ENCODE results near the gene BMP7. TPM values are rescaled to one million over a fixed set of nuclear protein-coding genes. Genes with fewer than 3 reads are reported as not detected.

Gene BMP7
- polyA plus RNA-seq, 2 donors = 17.6 to 28.7 TPM

DNA sequence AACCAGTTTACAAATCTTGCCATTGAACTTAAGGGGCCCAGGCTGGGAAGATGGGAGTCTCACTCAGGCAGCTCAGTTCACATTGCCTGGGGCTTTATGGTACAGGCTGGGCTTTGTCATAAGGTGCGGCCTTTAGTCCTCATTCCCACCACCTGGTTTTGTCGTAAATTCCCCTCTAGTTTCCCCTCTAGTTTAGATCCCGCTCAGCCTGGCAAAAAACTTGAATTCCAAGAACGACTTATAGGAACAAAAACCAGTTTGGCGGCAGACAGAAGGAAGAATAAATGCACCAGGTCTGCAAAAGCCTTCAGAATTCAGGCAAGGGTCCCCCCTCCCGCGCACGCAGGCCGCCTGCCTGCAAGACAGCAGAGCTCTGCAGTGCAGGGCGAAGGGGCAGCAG is 4.1 kb downstream of the BMP7 start:
- Histone ChIP-seq H3K9me3 (ENCODE audit: control insufficient read depth in 2 of 2, insufficient read depth in 1 of 2, low read depth in 1 of 2, low read length in 1 of 2) (no peaks in the 10 kb centered on the region), H3K27ac (ENCODE audit: low read depth in 2 of 2, low read length in 1 of 2) (peak overlapping the region in 1 of 2 donors; percentile 12), H3K4me3 (ENCODE audit: low read depth in 1 of 2, low read length in 2 of 2) (no peak overlapping the region), H3K27me3 (ENCODE audit: control insufficient read depth in 1 of 2, insufficient read depth in 2 of 2, low read length in 2 of 2) (no peaks in the 10 kb centered on the region), H3K36me3 (ENCODE audit: control insufficient read depth in 2 of 2, insufficient read depth in 2 of 2, low read length in 1 of 2) (no peaks in the 10 kb centered on the region), H3K4me1 (ENCODE audit: control insufficient read depth in 2 of 2, insufficient read depth in 2 of 2, low read length in 1 of 2) (peaks cover 5 to 10% of the 10 kb centered on the region in 2 donors)
- WGBS, 2 donors = 44 to 54% methylated on average over 10 of the region's 10 CpGs

- Histone ChIP-seq H3K4me3 (ENCODE audit: low read depth in 1 of 2, low read length in 2 of 2) (no peak overlapping the region), H3K4me1 (ENCODE audit: control insufficient read depth in 2 of 2, insufficient read depth in 2 of 2, low read length in 1 of 2) (peaks cover 5 to 10% of the 10 kb centered on the region in 2 donors), H3K9me3 (ENCODE audit: control insufficient read depth in 2 of 2, insufficient read depth in 1 of 2, low read depth in 1 of 2, low read length in 1 of 2) (no peaks in the 10 kb centered on the region), H3K27ac (ENCODE audit: low read depth in 2 of 2, low read length in 1 of 2) (no peak overlapping the region), H3K27me3 (ENCODE audit: control insufficient read depth in 1 of 2, insufficient read depth in 2 of 2, low read length in 2 of 2) (no peaks in the 10 kb centered on the region), H3K36me3 (ENCODE audit: control insufficient read depth in 2 of 2, insufficient read depth in 2 of 2, low read length in 1 of 2) (no peaks in the 10 kb centered on the region)
- whole genome bisulfite sequencing, 2 donors = 37 to 55% methylated on average over 13 of the region's 13 CpGs
These were observed 4.8 kb downstream of the BMP7 start for GRCh38 chr20:57261457-57262251.

DNA sequence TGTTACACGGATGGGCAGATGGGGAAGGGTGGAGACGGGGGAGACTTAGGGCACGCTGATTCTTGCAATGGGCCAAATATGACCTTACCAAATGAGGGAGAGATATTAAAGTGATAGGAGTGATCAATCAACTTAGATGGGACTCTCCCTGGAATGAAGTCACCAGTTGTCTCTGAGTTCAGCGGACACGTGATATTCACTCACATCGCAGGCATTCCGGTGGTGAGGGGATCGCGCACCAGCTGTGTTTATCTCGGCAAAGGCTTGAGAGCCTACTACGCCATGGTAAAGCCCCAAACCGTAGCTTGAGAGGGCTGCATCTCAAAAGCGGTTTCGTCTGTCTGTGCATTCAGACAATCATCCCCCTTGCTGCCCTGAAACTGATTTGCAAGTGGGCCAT is 5.5 kb downstream of the BMP7 start:
- Histone ChIP-seq H3K4me3 (ENCODE audit: low read depth in 1 of 2, low read length in 2 of 2) (peak overlapping the region in 1 of 2 donors; percentile 1), H3K36me3 (ENCODE audit: control insufficient read depth in 2 of 2, insufficient read depth in 2 of 2, low read length in 1 of 2) (no peaks in the 10 kb centered on the region), H3K9me3 (ENCODE audit: control insufficient read depth in 2 of 2, insufficient read depth in 1 of 2, low read depth in 1 of 2, low read length in 1 of 2) (no peaks in the 10 kb centered on the region), H3K4me1 (ENCODE audit: control insufficient read depth in 2 of 2, insufficient read depth in 2 of 2, low read length in 1 of 2) (peaks cover 5 to 10% of the 10 kb centered on the region in 2 donors), H3K27me3 (ENCODE audit: control insufficient read depth in 1 of 2, insufficient read depth in 2 of 2, low read length in 2 of 2) (no peaks in the 10 kb centered on the region), H3K27ac (ENCODE audit: low read depth in 2 of 2, low read length in 1 of 2) (no peak overlapping the region)
- 11 to 33% methylated on average over 14 of the region's 14 CpGs for whole genome bisulfite sequencing, 2 donors

GRCh38 chr20:57259938-57260921 is 6.2 kb downstream of the BMP7 start:
- Histone ChIP-seq H3K9me3 (ENCODE audit: control insufficient read depth in 2 of 2, insufficient read depth in 1 of 2, low read depth in 1 of 2, low read length in 1 of 2) (no peaks in the 10 kb centered on the region), H3K27me3 (ENCODE audit: control insufficient read depth in 1 of 2, insufficient read depth in 2 of 2, low read length in 2 of 2) (no peaks in the 10 kb centered on the region), H3K4me3 (ENCODE audit: low read depth in 1 of 2, low read length in 2 of 2) (no peak overlapping the region), H3K36me3 (ENCODE audit: control insufficient read depth in 2 of 2, insufficient read depth in 2 of 2, low read length in 1 of 2) (no peaks in the 10 kb centered on the region), H3K27ac (ENCODE audit: low read depth in 2 of 2, low read length in 1 of 2) (peak overlapping the region in 1 of 2 donors; percentile 26), H3K4me1 (ENCODE audit: control insufficient read depth in 2 of 2, insufficient read depth in 2 of 2, low read length in 1 of 2) (peaks cover 5 to 10% of the 10 kb centered on the region in 2 donors)
- 27 to 34% methylated on average over 23 of the region's 23 CpGs for WGBS, 2 donors

- H3K36me3 ChIP-seq (ENCODE audit: control insufficient read depth in 2 of 2, insufficient read depth in 2 of 2, low read length in 1 of 2) = no peaks in the 10 kb centered on the region
- no peaks in the 10 kb centered on the region for H3K9me3 ChIP-seq (ENCODE audit: control insufficient read depth in 2 of 2, insufficient read depth in 1 of 2, low read depth in 1 of 2, low read length in 1 of 2)
- H3K27me3 ChIP-seq (ENCODE audit: control insufficient read depth in 1 of 2, insufficient read depth in 2 of 2, low read length in 2 of 2) = no peaks in the 10 kb centered on the region
- H3K27ac ChIP-seq (ENCODE audit: low read depth in 2 of 2, low read length in 1 of 2) = peak overlapping the region; percentile 34 to 52
- WGBS, 2 donors = 8 to 18% methylated on average over 21 of the region's 21 CpGs
- H3K4me1 ChIP-seq (ENCODE audit: control insufficient read depth in 2 of 2, insufficient read depth in 2 of 2, low read length in 1 of 2) = peaks cover 3 to 10% of the 10 kb centered on the region in 2 donors
- H3K4me3 ChIP-seq (ENCODE audit: low read depth in 1 of 2, low read length in 2 of 2) = no peak overlapping the region
These were observed 7.1 kb downstream of the BMP7 start for GRCh38 chr20:57259121-57259937.

- Histone ChIP-seq H3K36me3 (ENCODE audit: control insufficient read depth in 2 of 2, insufficient read depth in 2 of 2, low read length in 1 of 2) (no peaks in the 10 kb centered on the region), H3K27me3 (ENCODE audit: control insufficient read depth in 1 of 2, insufficient read depth in 2 of 2, low read length in 2 of 2) (no peaks in the 10 kb centered on the region), H3K27ac (ENCODE audit: low read depth in 2 of 2, low read length in 1 of 2) (no peak overlapping the region), H3K4me1 (ENCODE audit: control insufficient read depth in 2 of 2, insufficient read depth in 2 of 2, low read length in 1 of 2) (peaks cover 2 to 10% of the 10 kb centered on the region in 2 donors), H3K4me3 (ENCODE audit: low read depth in 1 of 2, low read length in 2 of 2) (no peak overlapping the region), H3K9me3 (ENCODE audit: control insufficient read depth in 2 of 2, insufficient read depth in 1 of 2, low read depth in 1 of 2, low read length in 1 of 2) (no peaks in the 10 kb centered on the region)
- WGBS, 2 donors = 33 to 39% methylated on average over 9 of the region's 9 CpGs
These were observed 8.6 kb downstream of the BMP7 start for GRCh38 chr20:57257701-57258453.

DNA sequence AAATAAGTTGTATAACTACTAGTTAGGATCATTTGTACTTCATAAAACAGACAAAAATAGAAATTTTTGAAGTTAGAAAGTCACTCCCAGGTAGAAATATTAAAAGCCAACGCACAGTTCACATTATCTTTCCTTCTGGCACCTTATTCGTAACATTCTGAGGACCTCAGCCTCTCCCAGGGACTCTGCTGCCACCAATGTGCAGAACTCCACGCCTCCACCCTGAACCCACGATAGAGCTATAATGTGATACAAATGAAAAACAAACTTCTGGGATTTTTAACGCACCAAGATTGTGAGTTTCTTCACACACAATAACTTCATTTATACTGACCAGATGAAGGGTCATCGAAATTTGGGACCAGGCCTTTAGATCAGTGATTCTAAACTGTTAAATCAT is 9.5 kb downstream of the BMP7 start:
- peaks cover 2 to 10% of the 10 kb centered on the region in 2 donors for H3K4me1 ChIP-seq (ENCODE audit: control insufficient read depth in 2 of 2, insufficient read depth in 2 of 2, low read length in 1 of 2)
- no peak overlapping the region for H3K27ac ChIP-seq (ENCODE audit: low read depth in 2 of 2, low read length in 1 of 2)
- H3K36me3 ChIP-seq (ENCODE audit: control insufficient read depth in 2 of 2, insufficient read depth in 2 of 2, low read length in 1 of 2) = no peaks in the 10 kb centered on the region
- no peaks in the 10 kb centered on the region for H3K9me3 ChIP-seq (ENCODE audit: control insufficient read depth in 2 of 2, insufficient read depth in 1 of 2, low read depth in 1 of 2, low read length in 1 of 2)
- WGBS, 2 donors = 64 to 73% methylated on average over 6 of the region's 6 CpGs
- no peaks in the 10 kb centered on the region for H3K27me3 ChIP-seq (ENCODE audit: control insufficient read depth in 1 of 2, insufficient read depth in 2 of 2, low read length in 2 of 2)
- H3K4me3 ChIP-seq (ENCODE audit: low read depth in 1 of 2, low read length in 2 of 2) = no peak overlapping the region

DNA sequence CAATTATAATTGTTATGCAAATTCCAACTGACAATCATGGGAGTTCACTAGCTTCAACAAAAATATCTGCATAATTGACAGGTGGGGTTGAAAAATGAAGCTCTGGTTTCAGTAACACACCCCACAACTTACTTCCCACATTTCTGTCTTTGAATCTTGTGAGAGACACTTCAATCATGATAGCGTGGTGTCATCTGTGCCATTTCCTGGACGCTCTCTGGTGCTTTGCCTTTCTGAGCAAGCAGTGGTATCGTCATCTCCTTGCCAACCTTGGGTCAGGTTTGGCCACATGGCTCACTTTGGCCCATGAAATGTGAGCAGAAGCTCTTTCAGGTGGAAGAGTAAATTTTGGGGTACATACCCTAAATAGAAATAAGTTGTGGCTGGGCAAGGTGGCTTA is 10.2 kb downstream of the BMP7 start:
- Histone ChIP-seq H3K27ac (ENCODE audit: low read depth in 2 of 2, low read length in 1 of 2) (no peak overlapping the region), H3K27me3 (ENCODE audit: control insufficient read depth in 1 of 2, insufficient read depth in 2 of 2, low read length in 2 of 2) (no peaks in the 10 kb centered on the region), H3K4me1 (ENCODE audit: control insufficient read depth in 2 of 2, insufficient read depth in 2 of 2, low read length in 1 of 2) (peaks cover 2 to 9% of the 10 kb centered on the region in 2 donors), H3K36me3 (ENCODE audit: control insufficient read depth in 2 of 2, insufficient read depth in 2 of 2, low read length in 1 of 2) (no peaks in the 10 kb centered on the region), H3K4me3 (ENCODE audit: low read depth in 1 of 2, low read length in 2 of 2) (no peak overlapping the region), H3K9me3 (ENCODE audit: control insufficient read depth in 2 of 2, insufficient read depth in 1 of 2, low read depth in 1 of 2, low read length in 1 of 2) (no peaks in the 10 kb centered on the region)
- WGBS, 2 donors = 87 to 92% methylated on average over 3 of the region's 3 CpGs

Data from esophagus (tissue), 2 donors.